Neural progenitor cell (in vitro differentiated cells): ENCODE data around the gene ALDH1B1.

Experiments used
- CTCF ChIP-seq: fragments of 200-600 bp; sonication (generic); IDR thresholded peaks from 2 replicates; pipeline ENCODE4 v1.5.1; 2017; ENCODE audit warnings: antibody characterized with exemption, mild to moderate bottlenecking
- EZH2 ChIP-seq: fragments of 200-600 bp; sonication (generic); IDR thresholded peaks from 2 replicates; pipeline ENCODE4 v1.6.1; 2017; ENCODE audit warnings: antibody characterized with exemption, mild to moderate bottlenecking, moderate library complexity
- EZH2phosphoT487 ChIP-seq: fragments of 200-600 bp; sonication (generic); IDR thresholded peaks from 2 replicates; pipeline ENCODE4 v1.6.1; 2017; ENCODE audit warnings: antibody characterized with exemption

- no peak for TF ChIP-seq CTCF
- TF ChIP-seq EZH2: no peak
- no peak for TF ChIP-seq EZH2phosphoT487
Measured at GRCh38 chr9:38370176-38370575, 22.3 kb upstream of the ALDH1B1 start.
